ENCODE results near the gene CHRNA5. TPM values are rescaled to one million over a fixed set of nuclear protein-coding genes. Genes with fewer than 3 reads are reported as not detected.

The CHRNA5 gene
- total and polyA plus RNA-seq, 9 of the 15 experiments (the other 6 are each of a cell fraction or from before 2014, with no cell fraction given): 2.8 to 16.1 (median 11.4) TPM

DNA sequence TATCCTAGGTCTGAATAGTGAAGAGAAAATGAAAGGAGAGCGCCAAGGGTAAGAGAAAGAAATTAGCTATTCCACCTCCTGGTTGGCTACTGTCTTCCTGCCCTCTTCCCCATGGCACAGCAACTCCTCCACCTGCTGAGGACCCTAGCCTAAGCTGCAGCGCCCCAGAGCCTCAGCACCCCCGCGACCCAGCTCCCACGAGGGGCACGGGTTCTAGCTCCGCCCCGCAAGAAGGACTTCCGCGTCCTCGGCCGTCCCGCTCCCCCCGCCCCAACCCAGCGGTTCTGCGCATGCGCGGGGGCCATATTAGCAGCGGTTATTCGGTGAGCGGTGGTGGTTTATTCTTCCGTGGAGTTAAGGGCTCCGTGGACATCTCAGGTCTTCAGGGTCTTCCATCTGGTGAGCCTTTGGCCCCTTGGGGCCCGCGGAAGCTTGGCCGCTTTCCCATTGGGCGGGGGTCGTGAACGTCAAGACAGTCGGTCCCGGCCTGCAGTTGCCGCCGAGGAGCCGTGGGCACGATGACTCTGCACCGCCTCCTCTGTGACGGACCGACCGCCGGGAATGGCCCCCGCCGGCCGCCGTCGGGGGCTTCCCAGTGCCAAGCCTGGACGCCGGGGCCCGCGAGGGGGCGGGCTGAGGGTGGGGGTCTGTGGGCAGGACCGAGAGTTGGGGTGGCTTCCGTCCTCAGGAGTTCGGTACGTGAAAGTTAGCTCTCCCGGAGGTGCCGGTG, 25.0 kb upstream of the CHRNA5 start, which contains the start of gene PSMA4 (continued):
- TF ChIP-seq, protein P1, sequence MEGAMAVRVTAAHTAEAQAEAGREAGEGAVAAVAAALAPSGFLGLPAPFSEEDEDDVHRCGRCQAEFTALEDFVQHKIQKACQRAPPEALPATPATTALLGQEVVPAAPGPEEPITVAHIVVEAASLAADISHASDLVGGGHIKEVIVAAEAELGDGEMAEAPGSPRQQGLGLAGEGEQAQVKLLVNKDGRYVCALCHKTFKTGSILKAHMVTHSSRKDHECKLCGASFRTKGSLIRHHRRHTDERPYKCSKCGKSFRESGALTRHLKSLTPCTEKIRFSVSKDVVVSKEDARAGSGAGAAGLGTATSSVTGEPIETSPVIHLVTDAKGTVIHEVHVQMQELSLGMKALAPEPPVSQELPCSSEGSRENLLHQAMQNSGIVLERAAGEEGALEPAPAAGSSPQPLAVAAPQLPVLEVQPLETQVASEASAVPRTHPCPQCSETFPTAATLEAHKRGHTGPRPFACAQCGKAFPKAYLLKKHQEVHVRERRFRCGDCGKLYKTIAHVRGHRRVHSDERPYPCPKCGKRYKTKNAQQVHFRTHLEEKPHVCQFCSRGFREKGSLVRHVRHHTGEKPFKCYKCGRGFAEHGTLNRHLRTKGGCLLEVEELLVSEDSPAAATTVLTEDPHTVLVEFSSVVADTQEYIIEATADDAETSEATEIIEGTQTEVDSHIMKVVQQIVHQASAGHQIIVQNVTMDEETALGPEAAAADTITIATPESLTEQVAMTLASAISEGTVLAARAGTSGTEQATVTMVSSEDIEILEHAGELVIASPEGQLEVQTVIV (CRISPR knock-in tag; IDR thresholded peaks at IDR 0.05; ENCODE audit: borderline replicate concordance): no peak
- TF ChIP-seq WHSC1 (IDR thresholded peaks at IDR 0.05; ENCODE audit: low read length) (no peak), CTBP1 (IDR thresholded peaks at IDR 0.05; ENCODE audit: borderline replicate concordance) (no peak), FOXA3 (CRISPR knock-in tag; conservative IDR thresholded peaks at IDR 0.05 in 1 of 2, IDR thresholded peaks at IDR 0.05 in 1 of 2) (no peak), CC2D1A (IDR thresholded peaks at IDR 0.05) (no peak), NR1H2 (CRISPR knock-in tag; IDR thresholded peaks at IDR 0.05) (no peak), CAMTA2 (CRISPR knock-in tag; conservative IDR thresholded peaks at IDR 0.05) (0 out of 2 replicates have a peak, but pooled peaks have one; percentile 5), SMARCB1 (IDR thresholded peaks at IDR 0.05; ENCODE audit: insufficient read length, low read depth) (no peak), ASH1L (IDR thresholded peaks at IDR 0.05; ENCODE audit: borderline replicate concordance, low read depth, partially characterized antibody) (no peak), ZNF57 (CRISPR knock-in tag; IDR thresholded peaks at IDR 0.05) (no peak), MYC (IDR thresholded peaks at IDR 0.05; ENCODE audit: low read depth, low read length) (peak; percentile 92), MYC (CRISPR knock-in tag; IDR thresholded peaks at IDR 0.05; ENCODE audit: borderline replicate concordance, low read depth) (0 out of 2 replicates have a peak, but pooled peaks have one; percentile 69), GATA2 (CRISPR knock-in tag; IDR thresholded peaks at IDR 0.05) (no peak), FOS (IDR thresholded peaks at IDR 0.05; ENCODE audit: extremely low read depth, insufficient read length) (no peak), NFIX (CRISPR knock-in tag; IDR thresholded peaks at IDR 0.05; ENCODE audit: low read depth) (no peak), ZNF41 (CRISPR knock-in tag; conservative IDR thresholded peaks at IDR 0.05) (no peak), TEAD4 (IDR thresholded peaks at IDR 0.05; ENCODE audit: low read length) (no peak), TEAD4 (CRISPR knock-in tag; IDR thresholded peaks at IDR 0.05; ENCODE audit: borderline replicate concordance) (no peak), RBFOX2 (IDR thresholded peaks at IDR 0.05; ENCODE audit: low read depth, low read length) (peak; percentile 95)
- TF ChIP-seq, protein P2, sequence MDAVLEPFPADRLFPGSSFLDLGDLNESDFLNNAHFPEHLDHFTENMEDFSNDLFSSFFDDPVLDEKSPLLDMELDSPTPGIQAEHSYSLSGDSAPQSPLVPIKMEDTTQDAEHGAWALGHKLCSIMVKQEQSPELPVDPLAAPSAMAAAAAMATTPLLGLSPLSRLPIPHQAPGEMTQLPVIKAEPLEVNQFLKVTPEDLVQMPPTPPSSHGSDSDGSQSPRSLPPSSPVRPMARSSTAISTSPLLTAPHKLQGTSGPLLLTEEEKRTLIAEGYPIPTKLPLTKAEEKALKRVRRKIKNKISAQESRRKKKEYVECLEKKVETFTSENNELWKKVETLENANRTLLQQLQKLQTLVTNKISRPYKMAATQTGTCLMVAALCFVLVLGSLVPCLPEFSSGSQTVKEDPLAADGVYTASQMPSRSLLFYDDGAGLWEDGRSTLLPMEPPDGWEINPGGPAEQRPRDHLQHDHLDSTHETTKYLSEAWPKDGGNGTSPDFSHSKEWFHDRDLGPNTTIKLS (IDR thresholded peaks at IDR 0.05; ENCODE audit: borderline replicate concordance, low read depth): peak; percentile 23; the same call in 1 of the 2 replicates
- TF ChIP-seq, protein P3, sequence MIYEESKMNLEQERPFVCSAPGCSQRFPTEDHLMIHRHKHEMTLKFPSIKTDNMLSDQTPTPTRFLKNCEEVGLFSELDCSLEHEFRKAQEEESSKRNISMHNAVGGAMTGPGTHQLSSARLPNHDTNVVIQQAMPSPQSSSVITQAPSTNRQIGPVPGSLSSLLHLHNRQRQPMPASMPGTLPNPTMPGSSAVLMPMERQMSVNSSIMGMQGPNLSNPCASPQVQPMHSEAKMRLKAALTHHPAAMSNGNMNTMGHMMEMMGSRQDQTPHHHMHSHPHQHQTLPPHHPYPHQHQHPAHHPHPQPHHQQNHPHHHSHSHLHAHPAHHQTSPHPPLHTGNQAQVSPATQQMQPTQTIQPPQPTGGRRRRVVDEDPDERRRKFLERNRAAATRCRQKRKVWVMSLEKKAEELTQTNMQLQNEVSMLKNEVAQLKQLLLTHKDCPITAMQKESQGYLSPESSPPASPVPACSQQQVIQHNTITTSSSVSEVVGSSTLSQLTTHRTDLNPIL (CRISPR knock-in tag; IDR thresholded peaks at IDR 0.05): no peak
- TF ChIP-seq, protein P4, sequence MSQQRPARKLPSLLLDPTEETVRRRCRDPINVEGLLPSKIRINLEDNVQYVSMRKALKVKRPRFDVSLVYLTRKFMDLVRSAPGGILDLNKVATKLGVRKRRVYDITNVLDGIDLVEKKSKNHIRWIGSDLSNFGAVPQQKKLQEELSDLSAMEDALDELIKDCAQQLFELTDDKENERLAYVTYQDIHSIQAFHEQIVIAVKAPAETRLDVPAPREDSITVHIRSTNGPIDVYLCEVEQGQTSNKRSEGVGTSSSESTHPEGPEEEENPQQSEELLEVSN (IDR thresholded peaks at IDR 0.05; ENCODE audit: borderline replicate concordance in 1 of 2, extremely low read depth in 1 of 2, insufficient read depth in 1 of 2, insufficient read length in 1 of 2, low read depth in 1 of 2, low read length in 1 of 2, poor library complexity in 1 of 2, severe bottlenecking in 1 of 2): peak in 1 of 2 experiments; percentile 68

Measured in K562 (cell line).